Hematopoietic multipotent progenitor cell treated with erythropoietin and hydrocortisone succinate and interleukin-3 and kit ligand, for 8 days (in vitro differentiated cells): ENCODE measurements around the gene CCDC92.
A peak's percentile ranks its signal among the peaks of the same experiment; 100 is the strongest.

Experiments used
- DNase-seq: peaks from one replicate; pipeline ENCODE4 v3.0.0-alpha.2; 2015

CCDC92 gene

DNA sequence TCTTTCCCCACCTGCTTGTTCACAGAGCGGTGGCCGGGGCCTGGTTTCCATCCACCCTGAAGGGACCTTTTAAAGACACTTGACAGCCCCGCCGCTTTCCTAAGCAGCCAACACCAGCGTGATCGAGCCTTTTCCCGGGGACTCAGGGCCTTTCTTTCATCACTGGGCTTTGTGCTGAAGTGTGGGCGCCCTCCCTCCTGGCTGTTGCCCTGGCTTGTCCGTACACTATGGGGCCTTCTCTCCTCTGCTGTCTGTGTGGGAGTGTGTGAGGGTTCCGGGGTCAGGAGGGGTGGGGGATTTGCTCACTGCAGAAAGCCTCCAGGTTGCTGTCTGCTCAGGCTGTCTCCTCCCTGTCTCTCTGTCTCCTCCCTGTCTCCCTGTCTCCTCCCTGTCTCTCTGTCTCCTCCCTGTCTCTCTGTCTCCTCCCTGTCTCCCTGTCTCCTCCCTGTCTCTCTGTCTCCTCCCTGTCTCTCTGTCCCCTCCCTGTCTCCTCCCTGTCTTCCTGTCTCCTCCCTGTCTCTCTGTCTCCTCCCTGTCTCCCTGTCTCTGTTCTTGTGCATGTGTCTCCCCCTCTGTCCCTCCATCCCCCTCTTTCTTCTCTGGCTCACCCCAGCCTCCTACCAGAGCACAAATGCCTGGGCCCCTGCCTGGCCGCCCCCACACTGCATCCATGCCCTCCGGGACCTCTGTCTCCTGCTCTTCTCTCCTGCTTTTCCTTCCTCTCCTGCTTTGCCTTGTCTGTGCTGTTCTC lies 64.7 kb downstream of the CCDC92 start:
- peak; percentile 27 for DNase-seq

- no peak for DNase-seq
Measured at GRCh38 chr12:123906711-123907420, 65.8 kb downstream of the CCDC92 start.

GRCh38 chr12:123905319-123905925 lies 67.2 kb downstream of the CCDC92 start:
- DNase-seq = peak; percentile 77

- no peak for DNase-seq
Measured at GRCh38 chr12:123903301-123904065, 69.1 kb downstream of the CCDC92 start.

GRCh38 chr12:123902821-123903220 lies 69.8 kb downstream of the CCDC92 start:
- DNase-seq = no peak

DNA sequence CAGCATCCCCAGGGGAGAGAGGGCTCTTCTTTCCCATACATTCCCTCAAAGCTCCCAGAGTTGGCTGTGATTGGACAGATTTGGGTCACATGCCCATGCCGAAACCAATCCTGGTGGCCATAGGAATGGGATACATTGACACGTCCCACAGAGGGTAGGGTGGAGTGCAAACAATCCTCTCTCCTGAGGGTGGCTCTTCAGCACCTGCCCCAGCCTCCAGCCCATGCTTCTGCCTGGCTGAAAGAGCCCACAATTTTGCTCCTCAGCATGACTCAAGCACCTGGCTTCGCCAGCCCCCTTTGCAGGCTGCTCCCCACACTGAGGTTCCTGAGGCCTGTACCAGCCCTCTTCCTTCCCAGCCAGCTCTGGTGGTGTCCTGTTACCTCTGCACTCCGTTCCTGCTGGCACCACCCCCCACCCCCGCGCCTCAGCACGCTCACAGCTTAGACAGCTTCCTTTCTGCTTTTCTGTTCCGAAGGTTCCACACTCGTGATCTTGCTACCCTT lies 71.7 kb downstream of the CCDC92 start:
- no peak for DNase-seq

DNA sequence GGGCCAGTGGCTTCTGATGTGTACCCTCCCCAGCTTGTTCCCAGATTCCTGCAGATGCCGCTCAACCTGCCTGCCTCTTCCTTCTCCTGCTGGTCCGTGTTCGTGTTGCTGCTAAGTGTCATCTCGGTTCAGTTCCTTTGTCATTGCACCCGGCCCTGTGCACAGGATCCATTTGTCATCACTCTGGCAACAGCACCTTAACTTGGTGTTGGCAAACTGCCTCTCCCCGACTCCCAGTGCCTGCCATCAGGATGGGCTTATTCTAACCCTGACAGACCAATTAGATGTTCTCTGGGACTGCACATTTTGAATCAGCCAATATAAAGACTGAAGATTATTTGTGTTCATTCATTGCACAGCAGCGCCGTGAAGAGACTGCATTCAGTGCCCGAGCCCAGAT lies 73.3 kb downstream of the CCDC92 start:
- no peak for DNase-seq

DNA sequence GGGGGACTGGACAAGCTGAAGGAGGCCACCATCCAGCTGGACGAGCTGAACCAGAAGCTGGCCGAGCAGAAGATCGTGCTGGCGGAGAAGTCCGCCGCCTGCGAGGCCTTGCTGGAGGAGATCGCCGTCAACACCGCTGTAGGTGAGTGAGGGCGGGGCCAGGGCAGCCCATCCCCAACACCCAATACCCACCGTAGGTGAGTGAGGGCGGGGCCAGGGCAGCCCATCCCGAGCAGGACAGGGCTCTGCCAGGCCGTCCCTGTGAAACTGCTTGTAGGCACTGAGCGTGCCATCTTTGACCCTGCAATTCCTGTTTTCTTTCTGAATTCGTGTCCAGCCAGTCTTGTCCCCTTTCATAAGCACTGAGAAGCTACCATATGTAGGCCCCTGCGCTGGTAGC lies 74.0 kb downstream of the CCDC92 start:
- no peak for DNase-seq

GRCh38 chr12:123897221-123897620 lies 75.4 kb downstream of the CCDC92 start:
- DNase-seq = no peak

GRCh38 chr12:123896767-123897166 lies 75.9 kb downstream of the CCDC92 start:
- DNase-seq = no peak

GRCh38 chr12:123895451-123895850 lies 77.2 kb downstream of the CCDC92 start:
- no peak for DNase-seq

DNA sequence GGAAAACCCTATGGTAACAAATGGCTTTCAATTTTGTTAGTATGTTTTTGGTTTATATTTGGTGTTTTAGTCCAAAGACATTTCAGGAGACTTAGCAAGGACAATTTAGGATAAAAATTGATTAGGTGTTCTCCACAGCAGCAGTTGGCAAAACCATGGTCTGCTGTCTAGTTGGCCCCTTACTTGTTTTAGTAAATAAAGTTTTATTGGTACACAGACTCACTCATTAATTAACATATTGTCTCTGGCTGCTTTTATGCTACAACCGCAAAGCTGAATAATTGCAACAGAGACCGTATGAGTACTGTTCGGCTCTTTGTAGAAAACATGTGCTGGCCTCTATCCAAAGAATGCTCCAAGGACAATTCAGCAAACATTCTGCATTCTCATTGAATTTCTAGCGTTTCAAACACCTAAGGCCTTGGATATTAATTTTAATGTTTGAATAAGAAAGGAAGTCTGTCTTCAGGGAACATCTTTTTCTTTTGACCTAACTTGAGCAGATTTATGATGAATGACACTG lies 77.7 kb downstream of the CCDC92 start:
- DNase-seq = no peak

- no peak for DNase-seq
Measured at GRCh38 chr12:123893276-123893675, 79.4 kb downstream of the CCDC92 start.

DNA sequence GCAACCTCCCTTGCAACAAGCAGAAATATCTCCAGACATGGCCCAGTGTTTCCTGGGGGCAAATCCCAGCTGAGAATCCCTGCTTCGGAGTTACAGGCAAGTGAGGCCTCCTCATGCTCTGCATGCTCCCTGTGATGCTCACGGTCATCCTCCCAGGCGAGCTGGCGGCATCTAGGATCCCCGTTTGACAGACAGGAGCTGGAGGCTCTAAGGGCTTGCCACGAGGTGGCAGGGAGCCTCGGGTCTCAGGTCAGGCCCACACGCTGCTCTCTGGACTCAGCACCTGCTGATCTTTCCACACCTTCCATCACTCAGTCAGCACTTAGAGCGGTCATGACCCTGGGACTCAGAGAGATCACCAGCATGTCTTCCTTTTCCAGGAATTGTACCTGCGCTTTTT lies 79.8 kb downstream of the CCDC92 start:
- DNase-seq = no peak

- DNase-seq = no peak
Measured at GRCh38 chr12:123892180-123892559, 80.5 kb downstream of the CCDC92 start.

DNA sequence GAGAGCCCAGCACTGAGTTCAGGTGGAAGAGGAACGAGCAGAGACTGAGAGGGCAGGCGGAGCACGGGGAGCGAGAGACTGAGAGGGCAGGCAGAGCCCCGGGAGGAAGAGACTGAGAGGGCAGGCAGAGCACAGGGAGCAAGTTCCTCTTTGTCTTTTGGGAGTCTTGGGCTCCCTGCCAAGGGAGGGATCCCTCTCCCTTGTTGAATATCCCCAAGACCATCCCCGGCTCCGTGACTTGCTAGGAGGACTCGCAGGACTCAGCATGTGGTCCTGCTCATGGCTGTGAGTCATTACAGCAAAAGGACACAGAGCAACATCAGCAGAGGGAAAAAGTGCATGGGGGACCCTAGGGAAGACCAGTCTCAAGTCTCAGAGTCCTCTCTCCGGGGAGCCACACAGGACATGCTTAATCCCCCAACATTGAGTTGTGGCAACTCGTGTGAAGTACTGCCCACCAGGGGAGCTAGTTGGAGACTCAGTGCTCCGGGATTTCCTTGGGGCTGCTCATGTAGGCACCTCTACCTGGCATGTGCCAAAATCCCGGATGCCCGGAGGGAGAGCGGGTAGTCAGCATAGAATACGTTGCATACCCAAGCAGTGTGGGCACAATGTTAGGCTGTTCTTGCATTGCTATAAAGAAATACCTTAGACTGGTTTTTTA lies 81.0 kb downstream of the CCDC92 start:
- DNase-seq = no peak

DNA sequence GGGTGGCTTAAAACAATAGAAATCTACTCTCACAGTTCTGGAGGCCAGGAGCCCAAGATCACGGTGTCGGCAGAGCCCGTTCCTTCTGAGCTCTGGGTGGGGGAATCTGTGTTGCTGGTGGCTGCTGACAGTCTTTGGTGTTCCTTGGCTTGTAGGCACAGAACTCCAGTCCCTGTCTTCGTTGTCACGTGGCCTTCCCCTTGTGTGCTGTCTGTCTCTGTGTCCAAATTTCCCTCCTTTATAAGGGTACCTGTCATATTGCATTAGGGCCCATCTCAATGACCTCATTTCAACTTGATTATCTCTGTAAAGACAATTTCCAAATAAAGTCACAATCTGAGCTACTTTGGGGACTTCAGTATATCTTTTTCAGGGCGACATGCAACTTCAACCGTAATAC lies 81.6 kb downstream of the CCDC92 start:
- no peak for DNase-seq

DNA sequence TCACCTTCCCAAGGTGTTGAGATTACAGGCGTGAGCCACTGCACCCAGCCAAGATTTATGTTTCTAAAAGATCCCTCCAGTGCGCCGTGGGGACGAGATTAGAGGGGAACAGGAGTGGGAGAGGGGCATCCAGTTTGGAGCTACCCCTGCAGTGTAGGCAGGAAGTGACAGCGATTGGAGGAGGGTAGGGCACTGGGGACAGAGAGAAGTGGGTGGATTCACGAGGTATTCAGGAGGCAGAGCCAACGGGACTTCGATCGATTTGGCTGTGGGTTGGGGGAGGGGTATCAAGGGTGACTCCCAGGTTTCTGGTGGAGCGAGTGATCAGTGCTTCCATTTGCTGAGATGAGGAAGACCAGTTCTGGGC lies 82.1 kb downstream of the CCDC92 start:
- no peak for DNase-seq

DNA sequence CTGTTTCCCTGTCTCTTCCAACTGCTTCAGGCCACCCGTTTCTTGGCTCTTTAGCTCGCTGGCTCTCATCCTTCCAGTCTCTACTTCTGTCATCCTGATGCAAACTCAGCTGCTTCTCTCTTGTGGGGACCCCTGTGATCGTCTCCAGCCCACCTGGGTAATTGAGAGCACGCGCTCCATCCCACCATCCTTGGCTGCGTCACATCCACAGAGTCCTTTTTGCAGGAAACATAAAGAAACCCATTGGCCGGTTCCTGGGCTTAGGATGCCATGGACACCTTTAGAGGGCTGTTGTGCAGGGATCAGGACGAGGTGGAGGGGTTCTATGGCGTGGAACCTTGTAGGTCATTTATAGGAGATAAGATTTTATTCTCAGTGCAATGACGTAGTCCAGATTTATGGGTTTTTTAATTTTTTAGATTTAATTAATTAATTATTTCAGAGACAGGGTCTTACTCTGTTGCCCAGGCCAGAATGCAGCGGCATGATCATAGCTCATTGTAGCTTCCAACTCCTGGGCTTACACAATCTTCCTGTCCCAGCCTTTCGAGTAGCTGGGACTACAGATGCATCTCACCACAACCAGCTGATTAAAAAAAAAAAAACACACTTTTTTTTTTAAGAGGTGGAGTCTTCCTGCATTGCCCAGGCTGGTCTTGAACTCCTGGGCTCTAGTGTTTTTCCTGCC lies 82.6 kb downstream of the CCDC92 start:
- no peak for DNase-seq

- no peak for DNase-seq
Measured at GRCh38 chr12:123888989-123889388, 83.6 kb downstream of the CCDC92 start.

DNA sequence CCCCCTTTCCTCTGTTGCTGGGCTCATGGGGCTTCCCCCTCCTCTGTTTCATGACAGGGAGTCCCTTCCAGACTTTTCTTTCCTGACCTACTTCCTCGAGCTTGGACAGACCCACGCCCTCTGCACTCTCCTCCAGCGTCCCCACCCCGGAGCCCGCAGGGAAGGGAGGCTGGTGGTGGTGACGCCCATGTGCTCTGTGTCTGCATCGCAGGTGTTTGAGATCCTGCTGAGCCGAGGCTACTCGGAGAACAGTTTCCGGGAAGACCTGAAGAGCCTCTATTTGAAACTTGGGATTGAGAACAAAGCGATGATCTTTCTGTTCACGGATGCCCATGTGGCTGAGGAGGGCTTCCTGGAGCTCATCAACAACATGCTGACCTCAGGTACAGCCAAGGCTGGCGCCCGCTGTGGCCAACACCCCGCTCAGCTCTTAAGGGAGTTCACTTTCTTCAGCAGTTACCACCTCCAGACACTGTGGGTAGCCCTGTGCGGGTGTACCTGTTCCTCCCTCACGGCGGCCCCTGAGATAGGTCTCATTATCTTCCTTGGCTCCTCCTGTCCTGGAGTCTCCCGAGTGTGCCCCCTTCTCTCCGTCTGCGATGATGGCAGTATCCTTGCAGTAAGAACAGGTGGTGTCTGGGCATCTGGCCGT lies 85.6 kb downstream of the CCDC92 start:
- no peak for DNase-seq
